Retinal pigment epithelial cell (primary cell): Measurements from ENCODE around the gene FBXO44.
A peak's percentile ranks its signal among the peaks of the same experiment; 100 is the strongest.

ENCODE experiments used
- DNase-seq: peaks from one replicate; pipeline ENCODE4 v3.0.0-alpha.2; 2010; ENCODE audit warnings: low read depth
- H3K4me3 ChIP-seq: 2 replicates; pipeline ENCODE4 v1.5.1; 2011; ENCODE audit warnings: mild to moderate bottlenecking, low read length, control low read depth, moderate library complexity
- CTCF ChIP-seq: conservative IDR thresholded peaks from 2 replicates; pipeline ENCODE4 v1.5.1; 2011; ENCODE audit warnings: low read depth, low read length, control low read depth, inconsistent platforms

Gene FBXO44

GRCh38 chr1:11651017-11651416 is 3.7 kb upstream of the FBXO44 start:
- no peak for TF ChIP-seq CTCF
- no peak overlapping the region for H3K4me3 ChIP-seq
- no peak for DNase-seq

- DNase-seq: no peak
- no peak overlapping the region for H3K4me3 ChIP-seq
- no peak for TF ChIP-seq CTCF
Observed at GRCh38 chr1:11652203-11652780, 2.4 kb upstream of the FBXO44 start.

GRCh38 chr1:11653101-11653860 is 1.4 kb upstream of the FBXO44 start:
- DNase-seq: peak; percentile 38
- TF ChIP-seq CTCF: no peak
- no peak overlapping the region for H3K4me3 ChIP-seq

GRCh38 chr1:11653861-11654136 is 878 bp upstream of the FBXO44 start:
- no peak for TF ChIP-seq CTCF
- peak overlapping the region; percentile 29 for H3K4me3 ChIP-seq
- no peak for DNase-seq

GRCh38 chr1:11654939-11655808 is 497 bp downstream of the FBXO44 start:
- no peak for TF ChIP-seq CTCF
- DNase-seq: no peak
- peak overlapping the region; percentile 57 for H3K4me3 ChIP-seq

- H3K4me3 ChIP-seq: no peak overlapping the region
- TF ChIP-seq CTCF: no peak
- no peak for DNase-seq
Observed at GRCh38 chr1:11657654-11658053, 3.0 kb downstream of the FBXO44 start.
